RWPE2 (cell line): ENCODE results near the gene EID3.
A peak's percentile ranks its signal among the peaks of the same experiment; 100 is the strongest.

ENCODE experiments used
- ATAC-seq: fragments of 200-7000 bp; cut with Tn5 transposase; 3 replicates; pipeline ENCODE4 v1.9.1; 2021; ENCODE audit warnings: low read depth
- DNase-seq: peaks from one replicate; pipeline ENCODE4 v3.0.0-alpha.2; 2020; ENCODE audit warnings: low spot score
- H3K27ac ChIP-seq: fragments of 450-650 bp; 2 replicates; pipeline ENCODE4 v1.5.1; 2017; ENCODE audit warnings: mild to moderate bottlenecking; ENCODE audit not compliant: poor library complexity, severe bottlenecking
- H3K27me3 ChIP-seq: fragments of 250-450 bp; sonication (Bioruptor Pico); 2 replicates; pipeline ENCODE4 v1.5.1; 2021; ENCODE audit warnings: mild to moderate bottlenecking, moderate library complexity; ENCODE audit not compliant: insufficient read depth, poor library complexity, severe bottlenecking
- H3K36me3 ChIP-seq: fragments of 250-450 bp; sonication (Bioruptor Pico); 2 replicates; pipeline ENCODE4 v1.5.1; 2020; ENCODE audit warnings: low read depth, mild to moderate bottlenecking, moderate library complexity
- H3K4me1 ChIP-seq: fragments of 250-450 bp; sonication (Bioruptor Pico); 2 replicates; pipeline ENCODE4 v1.5.1; 2021; ENCODE audit warnings: mild to moderate bottlenecking, moderate library complexity; ENCODE audit not compliant: insufficient read depth, poor library complexity, severe bottlenecking
- H3K4me3 ChIP-seq: fragments of 250-450 bp; sonication (Bioruptor Pico); 2 replicates; pipeline ENCODE4 v1.5.1; 2021; ENCODE audit warnings: mild to moderate bottlenecking, moderate library complexity; ENCODE audit not compliant: severe bottlenecking
- H3K9me3 ChIP-seq: fragments of 250-450 bp; sonication (Bioruptor Pico); 2 replicates; pipeline ENCODE4 v1.5.1; 2021; ENCODE audit warnings: mild to moderate bottlenecking, moderate library complexity; ENCODE audit not compliant: severe bottlenecking
- TF ChIP-seq, protein P1 (sequence below): fragments of 450-650 bp; IDR thresholded peaks from one replicate; pipeline ENCODE4 v1.5.1; 2017; ENCODE audit warnings: mild to moderate bottlenecking, moderate library complexity; ENCODE audit not compliant: poor library complexity, severe bottlenecking

EID3 gene

DNA sequence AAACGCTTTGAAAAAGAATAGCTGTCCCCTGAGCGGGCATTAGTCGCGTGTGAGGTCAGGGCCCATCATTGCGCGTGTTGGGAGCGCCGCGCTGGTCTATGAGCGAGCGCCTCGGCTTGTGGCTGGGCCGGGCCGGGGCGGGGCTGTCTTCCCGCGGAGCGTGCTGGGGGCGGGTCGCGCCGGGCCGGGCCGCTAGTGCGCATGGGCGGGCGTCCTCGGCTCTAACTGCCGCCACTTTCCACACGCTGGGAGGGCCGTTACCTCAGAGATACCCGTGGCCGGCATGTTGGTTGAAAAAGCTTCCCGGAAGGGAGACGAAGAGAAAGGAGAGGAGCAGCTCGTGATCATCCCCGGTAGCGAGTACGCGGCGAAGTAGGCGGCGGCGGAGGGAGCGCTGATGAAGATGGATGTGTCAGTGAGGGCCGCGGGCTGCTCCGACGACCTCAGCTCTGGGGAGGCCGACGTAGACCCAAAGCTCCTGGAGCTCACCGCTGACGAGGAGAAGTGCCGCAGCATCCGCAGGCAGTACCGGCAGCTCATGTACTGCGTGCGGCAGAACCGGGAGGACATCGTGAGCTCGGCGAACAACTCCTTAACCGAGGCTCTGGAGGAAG lies at the start of gene EID3:
Gene EID3 (plus strand): TSS at position 202 of the 614 bp plus-strand sequence. CDS start 196 bp downstream, at position 398.
- DNase-seq (peak; percentile 81), ATAC-seq (peak; percentile 92)
- Histone ChIP-seq H3K9me3 (no peaks in the 10 kb centered on the region), H3K36me3 (peaks cover 63% of the 10 kb centered on the region), H3K27ac (no peak within 1 kb of the TSS), H3K27me3 (no peaks in the 10 kb centered on the region), H3K4me1 (peaks cover 21% of the 10 kb centered on the region), H3K4me3 (peak within 1 kb of the TSS; percentile 12)
- TF ChIP-seq, protein P1, sequence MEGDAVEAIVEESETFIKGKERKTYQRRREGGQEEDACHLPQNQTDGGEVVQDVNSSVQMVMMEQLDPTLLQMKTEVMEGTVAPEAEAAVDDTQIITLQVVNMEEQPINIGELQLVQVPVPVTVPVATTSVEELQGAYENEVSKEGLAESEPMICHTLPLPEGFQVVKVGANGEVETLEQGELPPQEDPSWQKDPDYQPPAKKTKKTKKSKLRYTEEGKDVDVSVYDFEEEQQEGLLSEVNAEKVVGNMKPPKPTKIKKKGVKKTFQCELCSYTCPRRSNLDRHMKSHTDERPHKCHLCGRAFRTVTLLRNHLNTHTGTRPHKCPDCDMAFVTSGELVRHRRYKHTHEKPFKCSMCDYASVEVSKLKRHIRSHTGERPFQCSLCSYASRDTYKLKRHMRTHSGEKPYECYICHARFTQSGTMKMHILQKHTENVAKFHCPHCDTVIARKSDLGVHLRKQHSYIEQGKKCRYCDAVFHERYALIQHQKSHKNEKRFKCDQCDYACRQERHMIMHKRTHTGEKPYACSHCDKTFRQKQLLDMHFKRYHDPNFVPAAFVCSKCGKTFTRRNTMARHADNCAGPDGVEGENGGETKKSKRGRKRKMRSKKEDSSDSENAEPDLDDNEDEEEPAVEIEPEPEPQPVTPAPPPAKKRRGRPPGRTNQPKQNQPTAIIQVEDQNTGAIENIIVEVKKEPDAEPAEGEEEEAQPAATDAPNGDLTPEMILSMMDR: no peak

DNA sequence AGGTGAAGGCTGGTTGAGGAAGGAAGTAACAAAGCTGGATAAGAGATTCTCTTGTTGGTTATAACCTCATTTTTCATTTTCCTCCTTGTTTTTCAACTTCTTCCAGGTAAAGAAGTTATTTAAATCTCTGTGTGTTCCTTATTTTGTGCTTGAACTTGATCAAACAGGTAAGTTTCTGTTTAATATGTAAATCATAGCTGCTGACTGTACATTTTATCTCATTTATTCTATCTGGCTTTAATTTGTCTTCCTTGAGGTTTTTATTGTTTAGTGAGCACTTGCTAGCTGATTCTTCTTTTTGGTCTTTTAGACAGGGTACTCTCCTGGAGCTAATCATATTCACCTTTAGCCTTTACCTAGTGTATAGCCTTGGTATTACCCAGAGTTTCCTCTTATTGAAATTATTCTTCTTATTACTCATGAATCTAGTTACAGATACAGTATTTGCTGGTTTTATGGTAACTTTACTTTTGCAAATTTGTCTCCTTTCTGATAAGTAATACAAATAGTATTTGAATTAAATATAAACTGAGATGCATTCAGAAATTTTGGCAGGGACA lies 45.5 kb upstream of the EID3 start:
- DNase-seq: no peak
- H3K27ac ChIP-seq: no peak overlapping the region
- TF ChIP-seq, protein P1: no peak
- no peaks in the 10 kb centered on the region for H3K36me3 ChIP-seq
- H3K4me3 ChIP-seq: no peak overlapping the region
- ATAC-seq: no peak
- H3K9me3 ChIP-seq: no peaks in the 10 kb centered on the region
- peaks cover 16% of the 10 kb centered on the region for H3K4me1 ChIP-seq
- no peaks in the 10 kb centered on the region for H3K27me3 ChIP-seq

DNA sequence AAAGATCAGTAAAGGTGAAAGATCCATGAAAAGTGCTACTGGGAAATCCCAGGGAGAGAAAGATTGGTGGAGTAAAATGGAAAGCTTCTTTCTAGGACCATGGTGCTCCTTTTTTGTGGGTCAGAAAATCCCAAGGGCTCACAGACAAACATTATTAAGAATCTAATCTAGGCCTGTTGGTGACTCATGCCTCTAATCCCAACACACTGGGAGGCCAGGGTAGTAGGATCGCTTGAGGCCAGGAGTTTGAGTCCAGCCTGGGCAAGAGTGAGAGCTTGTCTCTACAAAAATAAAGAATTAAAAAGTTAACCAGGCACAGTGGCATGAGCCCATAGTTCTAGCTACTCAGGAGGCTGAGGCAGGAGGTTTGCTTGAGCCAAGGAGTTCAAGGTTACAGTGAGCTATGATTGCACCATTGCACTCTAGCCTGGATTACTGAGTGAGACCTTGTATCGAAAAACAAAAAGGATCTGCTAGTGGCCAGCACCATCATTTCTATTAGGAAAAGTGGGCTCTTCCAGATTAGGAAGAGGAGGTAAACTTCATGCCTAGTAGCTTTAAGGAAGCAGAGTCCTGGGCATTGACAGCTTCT lies 45.0 kb upstream of the EID3 start:
- TF ChIP-seq, protein P1: no peak
- H3K27me3 ChIP-seq: no peaks in the 10 kb centered on the region
- peaks cover 22% of the 10 kb centered on the region for H3K4me1 ChIP-seq
- H3K4me3 ChIP-seq: no peak overlapping the region
- ATAC-seq (no peak), DNase-seq (no peak)
- no peaks in the 10 kb centered on the region for H3K9me3 ChIP-seq
- H3K36me3 ChIP-seq: no peaks in the 10 kb centered on the region
- H3K27ac ChIP-seq: no peak overlapping the region

DNA sequence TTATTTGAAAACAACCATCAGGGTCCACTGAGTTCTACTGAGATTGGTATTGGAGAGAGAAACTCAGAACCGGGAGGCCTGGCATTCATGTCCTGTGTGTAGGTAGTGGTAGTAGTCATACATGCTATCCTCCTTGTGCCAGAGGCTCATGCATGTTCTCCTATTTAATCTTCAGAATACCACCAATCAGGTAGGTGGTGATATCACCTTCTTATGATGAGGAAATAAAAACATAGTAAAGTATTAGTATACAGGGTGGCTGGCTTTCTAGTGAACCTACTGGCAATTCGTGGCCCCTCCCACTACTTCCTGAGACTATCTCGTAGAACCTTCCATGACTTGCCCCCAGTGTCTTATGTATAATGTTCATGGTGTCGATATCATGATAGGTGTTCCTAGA lies 40.5 kb upstream of the EID3 start:
- peak; percentile 22; the same call in 2 of the 3 replicates for ATAC-seq
- Histone ChIP-seq H3K4me3 (no peak overlapping the region), H3K9me3 (no peaks in the 10 kb centered on the region)

More for the DNA sequence above, 40.5 kb upstream of the EID3 start:
- H3K27ac ChIP-seq: peak overlapping the region; percentile 78
- H3K27me3 ChIP-seq: no peaks in the 10 kb centered on the region
- no peaks in the 10 kb centered on the region for H3K36me3 ChIP-seq
- TF ChIP-seq, protein P1: no peak
- DNase-seq: no peak
- peaks cover 21% of the 10 kb centered on the region for H3K4me1 ChIP-seq
